Measurements from ENCODE around the gene POLR3C. TPM values are rescaled to one million over a fixed set of nuclear protein-coding genes. Genes with fewer than 3 reads are reported as not detected.

POLR3C gene
- total RNA-seq, 2 donors from 2014 or later, result 32.7 to 37.9 TPM

DNA sequence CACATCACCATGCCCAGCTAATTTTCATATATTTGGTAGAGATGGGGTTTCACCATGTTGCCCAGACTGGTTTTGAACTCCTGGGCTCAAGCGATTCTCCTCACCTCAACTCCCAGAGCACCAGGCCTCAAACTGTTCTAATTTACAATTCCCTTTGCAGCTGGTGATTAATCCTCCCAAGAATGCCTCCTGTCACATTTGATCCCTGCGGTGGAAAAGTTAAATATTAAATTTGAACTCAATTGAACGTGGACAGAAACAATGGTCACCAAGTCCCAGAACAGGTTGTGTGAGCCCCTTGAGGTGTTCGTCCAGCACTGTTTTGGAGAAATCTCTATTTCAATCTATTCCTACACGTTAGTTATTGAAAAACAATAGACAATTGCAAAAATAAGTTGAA is 63.6 kb downstream of the POLR3C start:
- H3K36me3 ChIP-seq (ENCODE audit: control insufficient read depth, insufficient read depth, low read length), result no peaks in the 10 kb centered on the region
- H3K27me3 ChIP-seq (ENCODE audit: control insufficient read depth, insufficient read depth, low read length, poor library complexity, severe bottlenecking), result peaks cover 30% of the 10 kb centered on the region
- H3K4me1 Mint-ChIP-seq, result peaks cover 30% of the 10 kb centered on the region
- no peak for DNase-seq
- 81 to 82% methylated on average over 4 to 5 of the region's 5 CpGs for WGBS, 2 experiments (ENCODE audit: insufficient coverage in 1 of 2, insufficient read length in 1 of 2)
- no peak overlapping the region for H3K27ac ChIP-seq (ENCODE audit: low read depth, low read length)
- H3K4me1 ChIP-seq (ENCODE audit: control insufficient read depth, insufficient read depth, low read length), result peaks cover 4% of the 10 kb centered on the region
- no peak overlapping the region for H3K4me3 ChIP-seq (ENCODE audit: low read length)
- TF ChIP-seq, protein P1, sequence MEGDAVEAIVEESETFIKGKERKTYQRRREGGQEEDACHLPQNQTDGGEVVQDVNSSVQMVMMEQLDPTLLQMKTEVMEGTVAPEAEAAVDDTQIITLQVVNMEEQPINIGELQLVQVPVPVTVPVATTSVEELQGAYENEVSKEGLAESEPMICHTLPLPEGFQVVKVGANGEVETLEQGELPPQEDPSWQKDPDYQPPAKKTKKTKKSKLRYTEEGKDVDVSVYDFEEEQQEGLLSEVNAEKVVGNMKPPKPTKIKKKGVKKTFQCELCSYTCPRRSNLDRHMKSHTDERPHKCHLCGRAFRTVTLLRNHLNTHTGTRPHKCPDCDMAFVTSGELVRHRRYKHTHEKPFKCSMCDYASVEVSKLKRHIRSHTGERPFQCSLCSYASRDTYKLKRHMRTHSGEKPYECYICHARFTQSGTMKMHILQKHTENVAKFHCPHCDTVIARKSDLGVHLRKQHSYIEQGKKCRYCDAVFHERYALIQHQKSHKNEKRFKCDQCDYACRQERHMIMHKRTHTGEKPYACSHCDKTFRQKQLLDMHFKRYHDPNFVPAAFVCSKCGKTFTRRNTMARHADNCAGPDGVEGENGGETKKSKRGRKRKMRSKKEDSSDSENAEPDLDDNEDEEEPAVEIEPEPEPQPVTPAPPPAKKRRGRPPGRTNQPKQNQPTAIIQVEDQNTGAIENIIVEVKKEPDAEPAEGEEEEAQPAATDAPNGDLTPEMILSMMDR (conservative IDR thresholded peaks at IDR 0.05), result no peak
- no peak overlapping the region for H3K4me3 Mint-ChIP-seq
- no peaks in the 10 kb centered on the region for H3K36me3 Mint-ChIP-seq (ENCODE audit: low read depth)
- H3K27me3 Mint-ChIP-seq (ENCODE audit: insufficient read depth), result peaks cover 31% of the 10 kb centered on the region
- H3K9me3 ChIP-seq (ENCODE audit: control insufficient read depth, low read length), result no peaks in the 10 kb centered on the region
- H3K9me3 Mint-ChIP-seq, result no peaks in the 10 kb centered on the region
- no peak overlapping the region for H3K27ac Mint-ChIP-seq
- H3K9ac ChIP-seq (ENCODE audit: extremely low read depth, low read length, poor library complexity, severe bottlenecking), result no peak overlapping the region

GRCh38 chr1:145889722-145890121 is 65.7 kb downstream of the POLR3C start:
- no peak overlapping the region for H3K27ac ChIP-seq (ENCODE audit: low read depth, low read length)
- TF ChIP-seq, protein P1 (conservative IDR thresholded peaks at IDR 0.05), result no peak
- Mint-ChIP-seq H3K9me3 (no peaks in the 10 kb centered on the region), H3K4me1 (peaks cover 33% of the 10 kb centered on the region), H3K36me3 (ENCODE audit: low read depth) (no peaks in the 10 kb centered on the region), H3K4me3 (no peak overlapping the region), H3K27me3 (ENCODE audit: insufficient read depth) (peaks cover 14% of the 10 kb centered on the region), H3K27ac (no peak overlapping the region)
- H3K27me3 ChIP-seq (ENCODE audit: control insufficient read depth, insufficient read depth, low read length, poor library complexity, severe bottlenecking), result peaks cover 10% of the 10 kb centered on the region
- no peak overlapping the region for H3K4me3 ChIP-seq (ENCODE audit: low read length)
- peaks cover 4% of the 10 kb centered on the region for H3K4me1 ChIP-seq (ENCODE audit: control insufficient read depth, insufficient read depth, low read length)
- H3K36me3 ChIP-seq (ENCODE audit: control insufficient read depth, insufficient read depth, low read length), result no peaks in the 10 kb centered on the region
- DNase-seq, result no peak
- no peak overlapping the region for H3K9ac ChIP-seq (ENCODE audit: extremely low read depth, low read length, poor library complexity, severe bottlenecking)
- 83 to 85% methylated on average over 3 of the region's 3 CpGs for WGBS, 2 experiments (ENCODE audit: insufficient coverage in 1 of 2, insufficient read length in 1 of 2)
- no peaks in the 10 kb centered on the region for H3K9me3 ChIP-seq (ENCODE audit: control insufficient read depth, low read length)

DNA sequence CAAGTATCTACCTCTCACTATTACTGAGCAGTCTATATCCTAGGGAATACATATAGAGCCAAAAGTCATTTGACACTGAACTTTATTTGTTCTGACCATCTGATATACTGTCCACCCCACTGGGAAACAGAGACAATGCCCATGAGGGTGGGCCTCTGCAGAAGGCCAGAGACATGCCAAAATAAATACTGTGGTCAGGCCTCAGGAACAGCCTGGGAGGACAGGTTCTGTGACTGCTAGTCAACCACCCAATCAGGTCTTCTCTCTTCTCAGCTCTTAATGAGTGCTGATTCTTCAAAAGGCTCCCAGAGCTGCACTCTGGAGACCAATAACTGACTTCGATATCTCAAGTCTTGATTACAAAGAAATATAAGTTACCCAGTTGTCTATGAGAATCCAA is 67.1 kb downstream of the POLR3C start:
- H3K27me3 ChIP-seq (ENCODE audit: control insufficient read depth, insufficient read depth, low read length, poor library complexity, severe bottlenecking), result no peaks in the 10 kb centered on the region
- 85% methylated on average over 1 of the region's 1 CpG; no CpG with 5 or more reads in 1 of the 2 experiments for WGBS, 2 experiments (ENCODE audit: insufficient coverage in 1 of 2, insufficient read length in 1 of 2)
- no peaks in the 10 kb centered on the region for H3K36me3 ChIP-seq (ENCODE audit: control insufficient read depth, insufficient read depth, low read length)
- no peaks in the 10 kb centered on the region for H3K9me3 Mint-ChIP-seq
- no peak for DNase-seq
- no peaks in the 10 kb centered on the region for H3K9me3 ChIP-seq (ENCODE audit: control insufficient read depth, low read length)
- H3K27me3 Mint-ChIP-seq (ENCODE audit: insufficient read depth), result peaks cover 15% of the 10 kb centered on the region
- H3K36me3 Mint-ChIP-seq (ENCODE audit: low read depth), result no peaks in the 10 kb centered on the region
- peaks cover 4% of the 10 kb centered on the region for H3K4me1 ChIP-seq (ENCODE audit: control insufficient read depth, insufficient read depth, low read length)
- peak overlapping the region; percentile 44 for H3K27ac Mint-ChIP-seq
- H3K4me3 ChIP-seq (ENCODE audit: low read length), result no peak overlapping the region
- no peak overlapping the region for H3K27ac ChIP-seq (ENCODE audit: low read depth, low read length)
- peaks cover 33% of the 10 kb centered on the region for H3K4me1 Mint-ChIP-seq
- TF ChIP-seq, protein P1 (conservative IDR thresholded peaks at IDR 0.05), result no peak
- no peak overlapping the region for H3K4me3 Mint-ChIP-seq
- H3K9ac ChIP-seq (ENCODE audit: extremely low read depth, low read length, poor library complexity, severe bottlenecking), result no peak overlapping the region

All from endodermal cell (in vitro differentiated cells).